ENCODE data around the gene CD69. TPM values are rescaled to one million over a fixed set of nuclear protein-coding genes. Genes with fewer than 3 reads are reported as not detected.
A peak's percentile ranks its signal among the peaks of the same experiment; 100 is the strongest.

Gene CD69
- total and polyA plus RNA-seq, 2 donors (not counting 1 experiment from before 2014, with no cell fraction given) = 45.1 to 997 TPM

DNA sequence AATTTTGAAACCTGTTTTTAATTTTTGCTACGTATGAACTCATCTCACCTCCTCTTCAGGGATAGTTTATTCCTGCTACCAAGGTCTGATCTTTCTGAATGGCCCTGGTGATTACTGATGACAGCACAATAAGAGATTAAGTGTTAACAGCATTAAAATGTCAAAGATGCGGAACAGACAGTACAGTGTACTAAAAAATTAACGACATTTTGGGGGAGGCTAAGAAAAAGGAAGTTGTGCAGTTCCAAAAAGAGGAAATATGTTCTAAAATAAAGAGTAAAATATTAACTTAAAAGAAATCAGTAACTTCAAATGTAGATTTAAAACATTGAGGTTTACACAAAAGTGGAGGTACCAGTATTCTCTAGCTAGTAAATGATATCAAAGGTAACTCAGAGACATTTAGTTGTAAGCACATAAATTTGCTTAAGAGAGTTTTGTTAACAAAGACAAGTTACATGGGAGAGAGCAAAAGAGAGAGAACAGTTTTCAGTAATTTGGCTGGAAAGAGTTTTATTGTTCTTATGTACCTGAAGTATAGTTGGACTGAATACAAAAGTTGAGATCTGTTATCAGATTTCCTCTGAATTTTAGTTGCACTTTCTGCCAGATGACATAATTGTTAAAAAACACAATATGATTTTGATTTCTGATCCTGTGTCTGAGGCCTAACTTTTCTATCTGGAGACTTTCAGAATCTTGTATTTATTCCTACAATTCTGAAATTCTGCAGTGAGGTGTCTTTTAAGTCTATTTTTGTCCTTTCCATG, 23.6 kb downstream of the CD69 start:
- H3K27ac Mint-ChIP-seq = peak overlapping the region; percentile 89
- CTCF ChIA-PET = interaction anchor here (0.8 to 2.3 kb wide), 3 partner anchors 13 to 53 kb away, joined by 3 to 9 read pairs (median 3); no protein-coding TSS in a partner anchor
- Histone ChIP-seq H3K4me2 (replicated peaks; ENCODE audit: low read depth, low read length, poor library complexity, severe bottlenecking) (peak overlapping the region; percentile 52), H3K27me3 (replicated peaks in 1 of 4; ENCODE audit: control extremely low read depth in 1 of 4, control insufficient read depth in 3 of 4, insufficient read depth in 4 of 4, low read length in 3 of 4) (no peaks in the 10 kb centered on the region), H3K4me3 (ENCODE audit: control extremely low read depth in 1 of 5, extremely low read depth in 1 of 5, insufficient read depth in 1 of 5, low read depth in 2 of 5, low read length in 4 of 5) (peak overlapping the region in 1 of 5 experiments; percentile 26), H3K9ac (ENCODE audit: low read length) (peak overlapping the region; percentile 25), H3K9me3 (ENCODE audit: control extremely low read depth in 1 of 3, control insufficient read depth in 2 of 3, insufficient read depth in 1 of 3, low read length in 2 of 3) (peaks cover 0 to 12% (median 0%) of the 10 kb centered on the region in 3 donors), H3K36me3 (replicated peaks in 1 of 2; ENCODE audit: control extremely low read depth in 1 of 2, control insufficient read depth in 1 of 2, extremely low read depth in 1 of 2, insufficient read depth in 2 of 2, low read length in 1 of 2) (no peaks in the 10 kb centered on the region), H2AFZ (ENCODE audit: insufficient read depth, low read depth, low read length, poor library complexity, severe bottlenecking) (peak overlapping the region; percentile 41), H3K79me2 (ENCODE audit: control insufficient read depth, insufficient read depth, low read length) (peaks cover 14% of the 10 kb centered on the region), H4K20me1 (ENCODE audit: control insufficient read depth, insufficient read depth, low read length, poor library complexity, severe bottlenecking) (no peaks in the 10 kb centered on the region), H3K4me1 (ENCODE audit: control insufficient read depth in 2 of 2, insufficient read depth in 2 of 2, low read length in 2 of 2) (peaks cover 71 to 75% of the 10 kb centered on the region in 2 donors), H3K27ac (ENCODE audit: low read length in 2 of 2) (peak overlapping the region; percentile 73 to 80)
- peak overlapping the region; percentile 64 for H3K4me3 Mint-ChIP-seq
- no CpG with 5 or more reads among the region's 3 CpGs for WGBS (ENCODE audit: insufficient coverage)
- no peaks in the 10 kb centered on the region for H3K9me3 Mint-ChIP-seq (ENCODE audit: insufficient read depth)
- ATAC-seq (ENCODE audit: low read depth) (peak; percentile 38), DNase-seq (peak; percentile 73)
- peaks cover 66% of the 10 kb centered on the region for H3K4me1 Mint-ChIP-seq
- POLR2A ChIA-PET = no interaction called here
- H3K27me3 Mint-ChIP-seq = no peaks in the 10 kb centered on the region
- intact Hi-C loops (cut with micrococcal nuclease) = loop anchor here (1.0 to 2.0 kb wide), 3 partner anchors 16 to 89 kb away; no protein-coding TSS in a partner anchor
- no peak for TF ChIP-seq CTCF (IDR thresholded peaks at IDR 0.05)
- no peak for TF ChIP-seq EZH2 (IDR thresholded peaks at IDR 0.05; ENCODE audit: borderline replicate concordance, insufficient read depth, low read depth, low read length, poor library complexity, severe bottlenecking)

DNA sequence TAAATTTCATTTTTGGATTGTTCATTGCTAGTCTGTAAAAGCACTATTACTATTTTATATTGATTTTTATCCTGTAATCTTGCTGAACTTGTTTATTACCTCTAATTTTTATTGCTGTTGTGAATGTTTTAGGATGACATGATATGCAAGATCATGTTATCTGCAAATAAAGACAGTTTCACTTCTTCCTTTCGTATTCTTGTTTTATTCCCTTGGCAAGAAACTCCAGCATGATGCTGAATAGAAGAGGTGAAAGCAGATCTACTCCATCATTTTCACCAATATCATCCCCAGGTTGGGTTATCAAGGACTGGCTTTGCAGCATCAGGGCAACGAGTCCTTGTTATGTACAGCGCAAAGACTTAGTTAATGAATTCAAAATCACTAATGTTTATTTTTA, 25.1 kb downstream of the CD69 start:
- TF ChIP-seq EZH2 (IDR thresholded peaks at IDR 0.05; ENCODE audit: borderline replicate concordance, insufficient read depth, low read depth, low read length, poor library complexity, severe bottlenecking) (no peak), CTCF (IDR thresholded peaks at IDR 0.05) (no peak)
- ChIA-PET POLR2A (interaction anchor here (0.7 kb wide), 1 partner anchor 87 kb away, joined by 3 read pairs; no protein-coding TSS in a partner anchor), CTCF (interaction anchor here (1.5 kb wide), 1 partner anchor 100 kb away, joined by 3 read pairs; no protein-coding TSS in a partner anchor)
- H3K27me3 Mint-ChIP-seq = no peaks in the 10 kb centered on the region
- H3K79me2 ChIP-seq (ENCODE audit: control insufficient read depth, insufficient read depth, low read length) = peaks cover 23% of the 10 kb centered on the region
- peaks cover 68% of the 10 kb centered on the region for H3K4me1 Mint-ChIP-seq
- H3K4me3 ChIP-seq (ENCODE audit: control extremely low read depth in 1 of 5, extremely low read depth in 1 of 5, insufficient read depth in 1 of 5, low read depth in 2 of 5, low read length in 4 of 5) = no peak overlapping the region
- intact Hi-C loops (cut with micrococcal nuclease) = no loop called here
- H3K27ac ChIP-seq (ENCODE audit: low read length in 2 of 2) = no peak overlapping the region
- no peaks in the 10 kb centered on the region for H4K20me1 ChIP-seq (ENCODE audit: control insufficient read depth, insufficient read depth, low read length, poor library complexity, severe bottlenecking)
- H3K9me3 ChIP-seq (ENCODE audit: control extremely low read depth in 1 of 3, control insufficient read depth in 2 of 3, insufficient read depth in 1 of 3, low read length in 2 of 3) = peaks cover 0 to 12% (median 0%) of the 10 kb centered on the region in 3 donors
- no peak overlapping the region for H2AFZ ChIP-seq (ENCODE audit: insufficient read depth, low read depth, low read length, poor library complexity, severe bottlenecking)
- H3K36me3 ChIP-seq (replicated peaks in 1 of 2; ENCODE audit: control extremely low read depth in 1 of 2, control insufficient read depth in 1 of 2, extremely low read depth in 1 of 2, insufficient read depth in 2 of 2, low read length in 1 of 2) = no peaks in the 10 kb centered on the region
- H3K9me3 Mint-ChIP-seq (ENCODE audit: insufficient read depth) = no peaks in the 10 kb centered on the region
- H3K9ac ChIP-seq (ENCODE audit: low read length) = no peak overlapping the region
- H3K4me3 Mint-ChIP-seq = peak overlapping the region; percentile 53
- H3K27me3 ChIP-seq (replicated peaks in 1 of 4; ENCODE audit: control extremely low read depth in 1 of 4, control insufficient read depth in 3 of 4, insufficient read depth in 4 of 4, low read length in 3 of 4) = no peaks in the 10 kb centered on the region
- H3K27ac Mint-ChIP-seq = peak overlapping the region; percentile 66
- no CpG with 5 or more reads among the region's 3 CpGs for WGBS (ENCODE audit: insufficient coverage)
- ATAC-seq (ENCODE audit: low read depth) (no peak), DNase-seq (peak; percentile 53)
- peak overlapping the region; percentile 38 for H3K4me2 ChIP-seq (replicated peaks; ENCODE audit: low read depth, low read length, poor library complexity, severe bottlenecking)
- peaks cover 68 to 77% of the 10 kb centered on the region in 2 donors for H3K4me1 ChIP-seq (ENCODE audit: control insufficient read depth in 2 of 2, insufficient read depth in 2 of 2, low read length in 2 of 2)
